ENCODE measurements around the gene OR10A7. TPM values are rescaled to one million over a fixed set of nuclear protein-coding genes. Genes with fewer than 3 reads are reported as not detected.
"Not testable (repeated sequence)": the region's sequence is repeated elsewhere in the genome, so short reads cannot be mapped to it uniquely, and the experiment has no call there.

Gene OR10A7
- not detected for polyA plus RNA-seq (2013, experiment 1 of 2; ENCODE audit: insufficient read length)
- polyA plus RNA-seq (2013, experiment 2 of 2; ENCODE audit: insufficient read length) = not detected

GRCh38 chr12:55220725-55221124 is at the start of gene OR10A7:
Gene OR10A7 (plus strand): TSS chr12:55221025. CDS start chr12:55221025, 0 bp downstream.
- DNase-seq = no peak

- DNase-seq = no peak
These were observed 49.4 kb upstream of the OR10A7 start for GRCh38 chr12:55171445-55171844.

DNA sequence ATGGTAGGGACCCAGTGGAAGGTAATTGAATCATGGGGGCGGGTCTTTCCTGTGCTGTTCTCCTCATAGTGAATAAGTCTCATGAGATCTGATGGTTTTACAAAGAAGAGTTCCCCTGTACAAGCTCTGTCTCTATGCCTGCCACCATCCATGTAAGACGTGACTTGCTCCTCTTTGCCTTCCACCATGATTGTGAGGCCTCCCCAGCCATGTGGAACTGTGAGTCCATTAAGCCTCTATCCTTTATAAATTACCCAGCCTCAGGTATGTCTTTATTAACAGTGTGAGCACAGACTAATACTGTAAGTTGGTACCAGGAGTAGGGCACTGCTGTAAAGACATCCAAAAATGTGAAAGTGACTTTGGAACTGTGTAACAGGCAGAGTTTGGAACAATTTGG is 49.0 kb upstream of the OR10A7 start:
- DNase-seq = not testable (repeated sequence)

DNA sequence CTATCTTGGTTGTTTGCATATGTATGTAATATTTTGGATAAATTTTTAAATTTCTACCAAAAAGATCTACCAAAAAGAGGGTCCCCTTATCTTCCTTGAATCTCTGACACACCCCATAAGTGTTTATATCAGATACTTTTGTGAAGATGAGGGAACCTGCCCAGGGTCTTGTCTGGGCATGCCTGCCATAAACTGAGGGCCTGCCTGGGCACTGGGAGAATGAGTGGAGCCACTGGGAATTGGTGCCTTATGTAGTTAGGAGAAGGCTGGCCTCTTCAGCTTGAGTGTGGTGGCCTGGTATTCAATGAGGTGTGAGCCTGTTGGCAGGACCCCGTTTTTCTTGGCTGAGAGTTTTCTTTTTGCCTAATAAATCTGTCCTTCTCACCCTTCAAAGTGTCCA is 48.1 kb upstream of the OR10A7 start:
- no peak for DNase-seq

- DNase-seq = no peak
These were observed 47.4 kb upstream of the OR10A7 start for GRCh38 chr12:55173456-55173855.

DNA sequence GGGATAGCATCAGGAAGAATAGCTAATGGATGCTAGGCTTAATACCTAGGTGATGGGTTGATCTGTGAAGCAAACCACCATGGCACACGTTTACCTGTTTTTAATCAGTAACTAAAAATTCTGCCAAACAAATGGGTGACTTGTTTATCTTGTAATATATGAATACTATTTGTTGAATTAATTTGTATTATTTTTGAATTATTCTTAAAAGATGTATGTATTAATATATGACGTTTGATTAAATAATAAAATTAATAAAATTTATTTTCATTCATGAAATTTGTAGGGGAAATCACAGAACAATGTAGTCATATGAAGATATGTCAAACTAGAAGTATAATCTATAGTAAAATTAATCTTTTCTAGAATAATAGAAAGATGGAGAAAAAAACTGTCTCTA is 32.3 kb upstream of the OR10A7 start:
- no peak for DNase-seq

GRCh38 chr12:55188974-55189556 is 31.8 kb upstream of the OR10A7 start:
- DNase-seq = peak; percentile 63

- no peak for DNase-seq
These were observed 26.4 kb upstream of the OR10A7 start for GRCh38 chr12:55194382-55194781.

DNA sequence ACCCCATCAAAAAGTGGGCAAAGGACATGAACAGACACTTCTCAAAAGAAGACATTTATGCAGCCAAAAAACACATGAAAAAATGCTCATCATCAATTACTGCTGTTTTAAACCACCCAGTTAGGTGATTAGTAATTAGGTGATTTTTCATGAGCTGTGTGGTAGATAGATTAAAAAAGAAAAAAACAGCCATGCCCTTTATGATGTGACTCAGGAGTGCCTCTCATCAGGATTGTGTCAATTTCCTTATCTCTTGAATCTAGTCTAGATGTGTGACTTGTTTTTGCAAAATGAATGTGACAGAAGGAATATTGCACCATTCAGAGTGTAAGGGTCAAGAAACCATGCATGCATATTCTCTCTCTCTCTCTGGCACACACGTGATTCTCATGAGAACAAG is 5.7 kb downstream of the OR10A7 start:
- DNase-seq = no peak

- no peak for DNase-seq
These were observed 6.8 kb downstream of the OR10A7 start for GRCh38 chr12:55227643-55228042.

- DNase-seq = no peak
These were observed 23.5 kb downstream of the OR10A7 start, which contains the start of gene OR6C74 for GRCh38 chr12:55244309-55244708. Gene OR6C74 (plus strand): TSS chr12:55244609. CDS start chr12:55247288, 2,679 bp downstream.

- no peak for DNase-seq
These were observed 25.3 kb downstream of the OR10A7 start for GRCh38 chr12:55246159-55246558.

- no peak for DNase-seq
These were observed 30.1 kb downstream of the OR10A7 start for GRCh38 chr12:55250944-55251343.

DNA sequence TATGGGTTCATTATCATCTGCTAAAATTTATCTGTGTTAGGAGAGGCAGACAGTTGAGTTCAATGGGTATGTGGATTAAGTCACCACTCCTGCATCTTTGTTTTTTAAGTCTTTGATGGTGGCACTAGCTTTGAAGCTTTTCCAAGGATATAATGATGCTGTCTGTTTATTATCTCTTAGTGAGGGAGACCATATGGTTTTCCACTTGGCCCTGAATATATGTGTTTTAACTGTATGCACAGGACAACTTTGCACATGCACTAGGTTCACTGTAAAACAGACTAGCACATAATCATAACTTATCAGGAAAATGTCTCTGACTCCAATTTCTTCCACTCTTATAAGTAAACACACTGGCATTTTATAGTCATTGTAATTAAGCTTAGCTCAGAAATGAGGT is 32.5 kb downstream of the OR10A7 start:
- no peak for DNase-seq

DNA sequence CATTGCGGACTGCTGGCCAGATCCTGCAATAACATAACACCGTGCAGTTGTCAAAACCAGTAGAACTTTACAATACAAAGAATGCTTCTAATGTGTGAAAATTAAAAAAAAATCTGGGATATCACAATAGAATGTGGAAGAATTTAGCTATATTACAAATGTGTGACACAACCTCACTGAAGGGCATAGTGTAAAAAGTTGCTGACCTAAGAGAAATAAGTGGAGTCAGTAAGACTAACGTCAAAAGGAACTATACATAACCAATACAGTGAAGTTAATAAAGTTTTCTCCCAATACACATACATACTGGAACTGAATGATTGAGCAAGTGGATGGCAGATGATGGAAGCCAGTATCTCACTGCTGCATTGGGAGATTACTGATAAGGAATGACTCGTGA is 36.0 kb downstream of the OR10A7 start:
- no peak for DNase-seq

DNA sequence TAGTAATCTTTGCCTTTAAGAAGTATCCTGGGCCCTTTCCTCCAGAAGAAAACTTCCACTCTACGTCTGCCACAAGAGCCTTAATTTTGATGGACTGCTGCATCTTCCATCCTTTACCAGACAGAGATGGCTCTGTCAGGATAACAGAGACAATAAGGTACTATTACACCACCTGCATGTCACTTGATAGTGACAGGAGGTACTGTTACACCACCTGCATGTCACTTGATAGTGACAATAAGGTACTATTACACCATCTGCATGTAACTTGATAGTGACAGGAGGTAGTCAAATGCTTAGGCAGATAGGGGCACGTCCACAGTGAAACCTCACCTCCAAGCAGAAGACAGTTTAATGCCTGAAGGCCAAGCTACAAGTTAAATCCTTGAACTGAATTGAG is 37.5 kb downstream of the OR10A7 start:
- DNase-seq = no peak
